Fibroblast of mammary gland (primary cell): ENCODE measurements around the gene CENPO.

Experiments
- DNase-seq: peaks from one replicate; pipeline ENCODE4 v3.0.0-alpha.2; 2010; ENCODE audit warnings: low read depth
- H3K4me3 ChIP-seq: 2 replicates; pipeline ENCODE4 v1.5.1; 2011; ENCODE audit warnings: low read depth, mild to moderate bottlenecking, low read length, moderate library complexity; ENCODE audit not compliant: control insufficient read depth
- CTCF ChIP-seq: conservative IDR thresholded peaks from 2 replicates; pipeline ENCODE4 v1.5.1; 2011; ENCODE audit warnings: low read depth, low read length, inconsistent platforms; ENCODE audit not compliant: control insufficient read depth, insufficient read depth

Gene CENPO

GRCh38 chr2:24842081-24843050 lies 49.1 kb downstream of the CENPO start:
- DNase-seq: no peak
- no peak overlapping the region for H3K4me3 ChIP-seq
- TF ChIP-seq CTCF: no peak

- H3K4me3 ChIP-seq: no peak overlapping the region
- no peak for DNase-seq
- no peak for TF ChIP-seq CTCF
Observed at GRCh38 chr2:24843330-24843860, 50.2 kb downstream of the CENPO start.

GRCh38 chr2:24844023-24844685 lies 50.9 kb downstream of the CENPO start:
- DNase-seq: no peak
- H3K4me3 ChIP-seq: no peak overlapping the region
- no peak for TF ChIP-seq CTCF

GRCh38 chr2:24845691-24846090 lies 52.5 kb downstream of the CENPO start:
- DNase-seq: no peak
- no peak for TF ChIP-seq CTCF
- no peak overlapping the region for H3K4me3 ChIP-seq

- H3K4me3 ChIP-seq: no peak overlapping the region
- no peak for DNase-seq
- TF ChIP-seq CTCF: no peak
Observed at GRCh38 chr2:24850944-24851343, 57.7 kb downstream of the CENPO start.

GRCh38 chr2:24852026-24852425 lies 58.8 kb downstream of the CENPO start:
- DNase-seq: no peak
- no peak overlapping the region for H3K4me3 ChIP-seq
- TF ChIP-seq CTCF: no peak
